ENCODE data around the gene TBC1D2. TPM values are rescaled to one million over a fixed set of nuclear protein-coding genes. Genes with fewer than 3 reads are reported as not detected.
A peak's percentile ranks its signal among the peaks of the same experiment; 100 is the strongest.

TBC1D2 gene
- total RNA-seq, 2 donors from 2014 or later, result 3.3 to 4.7 TPM

DNA sequence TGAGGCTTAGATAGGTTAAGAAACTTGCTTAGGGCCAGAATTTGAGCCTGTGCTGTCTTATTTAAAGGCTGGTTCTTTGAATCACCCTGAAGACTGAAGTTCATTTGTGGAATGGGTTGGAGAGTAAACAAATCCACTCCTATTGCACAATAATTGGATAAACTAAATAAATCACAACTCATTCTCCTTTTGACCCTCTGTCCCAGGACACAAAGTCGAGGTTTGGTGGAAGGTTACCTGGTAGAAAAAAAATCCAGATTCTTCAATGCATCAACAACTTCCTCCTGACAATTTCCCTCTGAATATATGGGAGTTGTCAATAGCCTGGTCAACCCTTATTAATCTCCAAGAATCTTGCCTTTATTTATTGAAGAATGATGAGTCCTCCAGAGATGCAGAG, 28.9 kb downstream of the TBC1D2 start:
- ATAC-seq (no peak), DNase-seq (no peak)
- WGBS, 2 donors, result 4 to 21% methylated on average over 1 of the region's 1 CpG
- Histone ChIP-seq H3K4me1 (peaks cover 13% of the 10 kb centered on the region), H3K4me3 (no peak overlapping the region), H3K9me3 (no peaks in the 10 kb centered on the region), H3K27ac (no peak overlapping the region), H3K36me3 (replicated peaks in 1 of 2; ENCODE audit: insufficient read depth in 1 of 2, low read depth in 2 of 2) (no peaks in the 10 kb centered on the region), H3K27me3 (no peaks in the 10 kb centered on the region)
- intact Hi-C loops (cut with DNase I), result no loop called here
- TF ChIP-seq CTCF (IDR thresholded peaks at IDR 0.05) (no peak), POLR2A (IDR thresholded peaks at IDR 0.05) (no peak)

GRCh38 chr9:98225015-98225442, 30.4 kb downstream of the TBC1D2 start:
- peaks cover 13% of the 10 kb centered on the region for H3K4me1 ChIP-seq
- WGBS, 2 donors, result 82 to 84% methylated on average over 6 of the region's 6 CpGs
- H3K9me3 ChIP-seq, result no peaks in the 10 kb centered on the region
- DNase-seq (no peak), ATAC-seq (no peak)
- intact Hi-C loops (cut with DNase I), result no loop called here
- no peaks in the 10 kb centered on the region for H3K36me3 ChIP-seq (replicated peaks in 1 of 2; ENCODE audit: insufficient read depth in 1 of 2, low read depth in 2 of 2)
- TF ChIP-seq CTCF (IDR thresholded peaks at IDR 0.05) (no peak), POLR2A (IDR thresholded peaks at IDR 0.05) (no peak)
- no peak overlapping the region for H3K4me3 ChIP-seq
- H3K27me3 ChIP-seq, result no peaks in the 10 kb centered on the region
- no peak overlapping the region for H3K27ac ChIP-seq

- DNase-seq (peak in 1 of 4 donors; percentile 27), ATAC-seq (peak; percentile 40)
- no peak overlapping the region for H3K4me3 ChIP-seq
- H3K9me3 ChIP-seq, result no peaks in the 10 kb centered on the region
- WGBS, 2 donors, result 61 to 64% methylated on average over 5 of the region's 5 CpGs
- no peaks in the 10 kb centered on the region for H3K27me3 ChIP-seq
- H3K36me3 ChIP-seq (replicated peaks in 1 of 2; ENCODE audit: insufficient read depth in 1 of 2, low read depth in 2 of 2), result no peaks in the 10 kb centered on the region
- no peak overlapping the region for H3K27ac ChIP-seq
- TF ChIP-seq CTCF (IDR thresholded peaks at IDR 0.05), result no peak
- TF ChIP-seq POLR2A (IDR thresholded peaks at IDR 0.05), result no peak
- peaks cover 7% of the 10 kb centered on the region for H3K4me1 ChIP-seq
- intact Hi-C loops (cut with DNase I), result no loop called here
Measured at GRCh38 chr9:98222885-98223691, 32.4 kb downstream of the TBC1D2 start.

DNA sequence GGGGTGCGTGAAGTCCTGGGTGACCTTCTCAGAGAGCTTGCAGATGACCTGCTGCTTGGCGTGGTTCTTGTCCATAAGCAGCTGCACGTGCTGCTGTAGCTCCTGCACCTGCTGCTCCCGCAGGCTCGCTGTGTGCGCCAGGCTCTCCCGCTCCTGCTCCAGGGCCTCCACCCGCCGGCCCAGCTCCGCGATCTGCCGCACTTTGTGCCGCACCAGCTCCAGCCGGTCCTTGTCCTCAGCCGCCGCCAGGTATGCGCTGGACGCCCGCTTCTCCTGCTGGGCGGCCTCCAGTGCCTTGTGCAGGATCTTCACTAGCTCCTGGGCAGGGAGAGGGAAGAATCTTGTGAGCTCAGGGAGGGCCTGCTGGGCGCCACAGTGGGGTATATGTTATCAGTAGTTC, 34.5 kb downstream of the TBC1D2 start:
- Histone ChIP-seq H3K9me3 (no peaks in the 10 kb centered on the region), H3K4me3 (no peak overlapping the region), H3K4me1 (no peaks in the 10 kb centered on the region), H3K27ac (no peak overlapping the region), H3K36me3 (replicated peaks in 1 of 2; ENCODE audit: insufficient read depth in 1 of 2, low read depth in 2 of 2) (no peaks in the 10 kb centered on the region), H3K27me3 (no peaks in the 10 kb centered on the region)
- WGBS, 2 donors, result 95 to 97% methylated on average over 20 of the region's 21 CpGs
- DNase-seq, result no peak
- intact Hi-C loops (cut with DNase I), result no loop called here
- TF ChIP-seq POLR2A (IDR thresholded peaks at IDR 0.05), result no peak
- TF ChIP-seq CTCF (IDR thresholded peaks at IDR 0.05), result no peak
- ATAC-seq, result no peak

All from body of pancreas (tissue), 4 donors.